Measurements from ENCODE around the gene TCF12. TPM values are rescaled to one million over a fixed set of nuclear protein-coding genes. Genes with fewer than 3 reads are reported as not detected.

Gene TCF12
- total RNA-seq, 4 donors from 2014 or later = 108 to 177 (median 148) TPM

DNA sequence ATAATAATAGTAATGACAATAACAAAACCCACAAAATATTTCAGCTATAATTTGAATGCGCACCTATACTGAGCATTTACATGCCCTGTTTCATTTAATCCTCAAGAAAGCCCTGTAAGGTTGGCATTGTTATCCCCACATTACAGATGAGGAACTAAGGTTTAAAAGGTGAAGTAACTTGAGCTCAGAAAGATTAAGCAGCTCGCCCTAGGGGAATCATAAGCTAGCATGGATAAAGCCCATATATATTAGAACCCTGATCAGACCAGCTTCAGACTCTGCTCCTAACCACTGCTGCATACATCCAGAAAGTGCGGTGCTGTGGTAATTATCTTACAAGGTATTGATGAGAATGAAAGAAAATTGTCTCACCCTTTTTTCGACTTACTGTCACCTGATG is 316.7 kb downstream of the TCF12 start:
- H3K36me3 ChIP-seq = peaks cover 13 to 43% (median 27%) of the 10 kb centered on the region in 4 donors
- TF ChIP-seq EP300 (IDR thresholded peaks at IDR 0.05) (no peak), POLR2AphosphoS5 (IDR thresholded peaks at IDR 0.05) (no peak), POLR2A (IDR thresholded peaks at IDR 0.05; ENCODE audit: low read depth) (no peak)
- TF ChIP-seq, protein P1, sequence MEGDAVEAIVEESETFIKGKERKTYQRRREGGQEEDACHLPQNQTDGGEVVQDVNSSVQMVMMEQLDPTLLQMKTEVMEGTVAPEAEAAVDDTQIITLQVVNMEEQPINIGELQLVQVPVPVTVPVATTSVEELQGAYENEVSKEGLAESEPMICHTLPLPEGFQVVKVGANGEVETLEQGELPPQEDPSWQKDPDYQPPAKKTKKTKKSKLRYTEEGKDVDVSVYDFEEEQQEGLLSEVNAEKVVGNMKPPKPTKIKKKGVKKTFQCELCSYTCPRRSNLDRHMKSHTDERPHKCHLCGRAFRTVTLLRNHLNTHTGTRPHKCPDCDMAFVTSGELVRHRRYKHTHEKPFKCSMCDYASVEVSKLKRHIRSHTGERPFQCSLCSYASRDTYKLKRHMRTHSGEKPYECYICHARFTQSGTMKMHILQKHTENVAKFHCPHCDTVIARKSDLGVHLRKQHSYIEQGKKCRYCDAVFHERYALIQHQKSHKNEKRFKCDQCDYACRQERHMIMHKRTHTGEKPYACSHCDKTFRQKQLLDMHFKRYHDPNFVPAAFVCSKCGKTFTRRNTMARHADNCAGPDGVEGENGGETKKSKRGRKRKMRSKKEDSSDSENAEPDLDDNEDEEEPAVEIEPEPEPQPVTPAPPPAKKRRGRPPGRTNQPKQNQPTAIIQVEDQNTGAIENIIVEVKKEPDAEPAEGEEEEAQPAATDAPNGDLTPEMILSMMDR (IDR thresholded peaks at IDR 0.05) = no peak
- no peaks in the 10 kb centered on the region for H3K9me3 ChIP-seq
- peaks cover 0 to 11% (median 8%) of the 10 kb centered on the region in 4 donors for H3K4me1 ChIP-seq
- intact Hi-C loops (cut with DNase I) = no loop called here
- no peak overlapping the region for H3K27ac ChIP-seq (replicated peaks in 1 of 4)
- H3K4me3 ChIP-seq = no peak overlapping the region
- 92% methylated on average over 4 of the region's 4 CpGs for WGBS
- no peaks in the 10 kb centered on the region for H3K27me3 ChIP-seq
- no peak for DNase-seq (ENCODE audit: extremely low spot score)

GRCh38 chr15:57235873-57236272 is 317.4 kb downstream of the TCF12 start:
- TF ChIP-seq EP300 (IDR thresholded peaks at IDR 0.05) (no peak), POLR2AphosphoS5 (IDR thresholded peaks at IDR 0.05) (peak; percentile 45 to 70)
- H3K4me3 ChIP-seq = no peak overlapping the region
- peaks cover 13 to 43% (median 27%) of the 10 kb centered on the region in 4 donors for H3K36me3 ChIP-seq
- intact Hi-C loops (cut with DNase I) = no loop called here
- peaks cover 0 to 11% (median 8%) of the 10 kb centered on the region in 4 donors for H3K4me1 ChIP-seq
- no peak overlapping the region for H3K27ac ChIP-seq (replicated peaks in 1 of 4)
- H3K27me3 ChIP-seq = no peaks in the 10 kb centered on the region
- H3K9me3 ChIP-seq = no peaks in the 10 kb centered on the region
- WGBS = 46% methylated on average over 4 of the region's 4 CpGs
- no peak for DNase-seq (ENCODE audit: extremely low spot score)

DNA sequence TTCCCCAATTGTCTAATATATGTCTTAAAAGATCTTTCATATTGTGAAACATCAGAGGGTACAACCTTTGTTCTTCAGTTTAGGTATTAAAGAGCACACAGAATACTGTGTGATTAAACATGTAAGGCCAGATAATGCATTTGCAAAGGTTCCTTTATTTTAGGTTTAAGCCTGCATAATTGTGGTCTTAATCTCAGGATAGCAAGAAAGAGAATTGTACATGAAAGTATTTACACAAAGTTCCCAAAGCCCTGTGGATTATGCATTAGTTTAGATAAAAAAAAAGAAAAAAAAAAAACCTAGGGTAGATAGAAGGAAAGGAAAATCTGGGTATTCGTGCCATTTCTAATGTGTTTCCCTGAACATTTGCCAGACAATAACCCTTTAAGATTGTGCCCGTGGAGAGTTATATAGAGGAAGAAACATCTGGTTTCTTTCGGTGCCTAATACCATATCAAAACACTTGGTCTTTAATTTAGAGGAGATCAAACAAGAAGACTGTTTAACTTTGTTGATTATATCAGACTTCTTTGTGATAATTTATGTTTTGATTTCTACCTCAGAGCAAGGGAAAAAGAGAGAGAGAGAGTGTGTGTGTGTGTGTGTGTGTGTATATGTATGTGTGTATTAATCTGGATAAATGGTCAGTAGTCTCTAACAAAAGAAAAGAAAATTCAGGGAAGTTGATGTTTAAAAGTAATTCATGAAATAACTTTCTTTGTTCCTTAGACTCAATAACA is 318.3 kb downstream of the TCF12 start:
- 57% methylated on average over 3 of the region's 3 CpGs for WGBS
- TF ChIP-seq EP300 (IDR thresholded peaks at IDR 0.05) (no peak), POLR2AphosphoS5 (IDR thresholded peaks at IDR 0.05) (no peak), POLR2A (IDR thresholded peaks at IDR 0.05; ENCODE audit: low read depth) (no peak)
- TF ChIP-seq, protein P1 (IDR thresholded peaks at IDR 0.05) = no peak
- no peak overlapping the region for H3K4me3 ChIP-seq
- no peak for DNase-seq (ENCODE audit: extremely low spot score)
- H3K9me3 ChIP-seq = no peaks in the 10 kb centered on the region
- H3K27me3 ChIP-seq = no peaks in the 10 kb centered on the region
- H3K27ac ChIP-seq (replicated peaks in 1 of 4) = no peak overlapping the region
- H3K36me3 ChIP-seq = peaks cover 13 to 43% (median 27%) of the 10 kb centered on the region in 4 donors
- H3K4me1 ChIP-seq = peaks cover 0 to 11% (median 8%) of the 10 kb centered on the region in 4 donors
- intact Hi-C loops (cut with DNase I) = no loop called here

GRCh38 chr15:57237301-57237642 is 318.8 kb downstream of the TCF12 start:
- H3K4me1 ChIP-seq = peaks cover 0 to 11% (median 8%) of the 10 kb centered on the region in 4 donors
- H3K9me3 ChIP-seq = no peaks in the 10 kb centered on the region

GRCh38 chr15:57237676-57238075 is 319.2 kb downstream of the TCF12 start:
- H3K36me3 ChIP-seq = peaks cover 13 to 35% (median 24%) of the 10 kb centered on the region in 4 donors
- peaks cover 0 to 11% (median 8%) of the 10 kb centered on the region in 4 donors for H3K4me1 ChIP-seq
- intact Hi-C loops (cut with DNase I) = no loop called here
- TF ChIP-seq POLR2A (IDR thresholded peaks at IDR 0.05; ENCODE audit: low read depth) (no peak), POLR2AphosphoS5 (IDR thresholded peaks at IDR 0.05) (no peak), EP300 (IDR thresholded peaks at IDR 0.05) (no peak)
- TF ChIP-seq, protein P1 (IDR thresholded peaks at IDR 0.05) = no peak
- DNase-seq (ENCODE audit: extremely low spot score) = no peak
- no peaks in the 10 kb centered on the region for H3K9me3 ChIP-seq
- WGBS = 78% methylated on average over 1 of the region's 1 CpG
- no peak overlapping the region for H3K27ac ChIP-seq (replicated peaks in 1 of 4)
- H3K4me3 ChIP-seq = no peak overlapping the region
- H3K27me3 ChIP-seq = no peaks in the 10 kb centered on the region

More at GRCh38 chr15:57237301-57237642, 318.8 kb downstream of the TCF12 start:
- intact Hi-C loops (cut with DNase I) = no loop called here
- Histone ChIP-seq H3K4me3 (no peak overlapping the region), H3K36me3 (peaks cover 13 to 39% (median 26%) of the 10 kb centered on the region in 4 donors), H3K27ac (replicated peaks in 1 of 4) (no peak overlapping the region), H3K27me3 (no peaks in the 10 kb centered on the region)
- TF ChIP-seq, protein P1 (IDR thresholded peaks at IDR 0.05) = no peak
- TF ChIP-seq EP300 (IDR thresholded peaks at IDR 0.05) (no peak), POLR2AphosphoS5 (IDR thresholded peaks at IDR 0.05) (no peak), POLR2A (IDR thresholded peaks at IDR 0.05; ENCODE audit: low read depth) (no peak)
- WGBS = 50% methylated on average over 2 of the region's 2 CpGs
- no peak for DNase-seq (ENCODE audit: extremely low spot score)

Measured in esophagus muscularis mucosa (tissue), 4 donors.